OCI-M2 (cell line): ENCODE measurements around the gene TNKS1BP1.
"Not testable (repeated sequence)": the region's sequence is repeated elsewhere in the genome, so short reads cannot be mapped to it uniquely, and the experiment has no call there.

Experiments used
- DNase-seq: peaks from one replicate; lab custom pipeline; 2025; ENCODE audit not compliant: unreplicated experiment; lab: John Stamatoyannopoulos, UW

The TNKS1BP1 gene

DNA sequence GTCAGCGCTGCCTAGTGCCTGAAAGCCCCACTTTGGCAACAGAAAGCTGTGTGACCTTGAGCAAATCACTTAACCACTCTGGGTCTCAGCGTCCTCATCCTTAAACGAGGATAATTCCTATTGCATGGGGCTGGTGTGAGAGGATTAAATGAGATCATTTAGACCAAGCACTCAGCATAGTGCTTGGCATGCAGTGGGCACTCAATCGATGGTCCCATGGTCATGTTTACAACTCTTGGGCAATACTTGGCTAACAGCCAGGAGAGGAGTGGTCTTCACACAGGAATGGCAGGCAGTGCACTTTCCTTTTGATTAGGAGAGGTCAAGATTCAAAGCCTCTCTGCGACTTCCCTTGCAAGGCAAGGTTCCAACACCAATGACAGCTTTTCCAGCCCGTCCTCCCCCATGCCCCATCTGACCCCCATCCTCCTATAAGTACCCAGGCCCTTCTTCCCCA, 14.1 kb downstream of the TNKS1BP1 start:
- no peak for DNase-seq

DNA sequence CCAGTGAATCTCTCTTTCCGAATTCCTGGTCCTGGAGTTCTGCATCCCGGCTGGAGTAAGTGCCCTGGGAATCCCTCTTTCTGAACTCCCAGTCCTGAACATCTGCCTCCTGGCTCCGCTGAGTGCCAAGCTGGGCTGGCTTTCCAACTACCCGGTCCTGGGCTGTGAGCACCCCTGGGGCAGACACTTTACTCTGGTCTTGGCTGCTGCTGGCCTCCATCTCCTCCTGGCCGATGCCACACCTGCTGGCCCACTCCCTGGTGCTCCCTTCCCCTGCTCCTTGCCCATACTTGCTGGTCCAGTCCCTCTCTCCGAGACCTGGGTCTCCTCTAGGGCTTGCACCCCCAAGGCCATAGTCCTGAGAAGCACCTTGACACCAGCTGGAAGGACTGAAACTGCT, 14.7 kb downstream of the TNKS1BP1 start:
- no peak for DNase-seq

DNA sequence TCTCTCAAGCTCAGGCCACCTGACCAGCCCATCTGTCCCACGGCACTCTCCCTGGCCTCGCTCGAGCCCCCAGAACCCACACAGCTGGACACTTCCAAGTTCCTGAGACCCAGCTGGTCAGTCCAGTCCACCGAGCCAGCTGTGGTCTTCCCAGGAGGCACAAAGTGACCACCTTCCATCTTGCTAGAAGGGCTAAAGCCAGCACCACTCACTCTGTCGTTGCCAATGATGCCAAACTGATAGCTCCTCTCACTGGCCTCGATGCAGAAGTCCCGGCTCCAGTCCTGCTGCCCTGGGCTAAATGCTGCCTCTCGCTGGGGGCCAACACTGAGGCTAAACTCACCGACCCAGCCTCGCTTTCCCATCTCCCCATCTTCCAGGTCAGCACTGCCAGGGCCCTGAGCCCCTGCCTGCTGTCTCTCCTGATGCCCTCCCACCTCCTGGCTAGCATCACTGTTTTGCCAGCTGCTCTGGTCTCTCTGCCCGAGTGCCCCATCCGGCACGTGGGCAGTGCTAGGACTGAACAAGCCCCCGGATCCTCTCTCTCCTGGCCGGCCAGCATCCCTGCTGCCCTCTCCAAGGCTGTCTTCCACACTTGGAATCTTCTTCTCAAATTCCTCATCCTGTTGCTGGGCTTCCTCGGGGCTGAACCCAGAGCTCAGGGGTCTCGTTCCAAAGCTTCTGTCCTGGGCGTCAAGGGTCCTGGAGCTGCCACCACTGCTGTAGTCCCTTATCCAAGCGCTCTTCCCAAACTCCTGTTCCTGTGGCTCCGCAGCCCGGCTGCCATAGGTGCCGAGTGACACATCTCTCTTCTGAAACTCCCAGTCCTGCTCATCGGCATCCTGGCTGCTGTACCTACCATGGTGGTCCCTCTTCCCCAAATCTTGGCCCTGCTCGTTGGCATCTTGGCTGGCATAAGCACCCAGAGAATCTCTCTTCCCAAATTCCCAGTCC, 15.4 kb downstream of the TNKS1BP1 start:
- DNase-seq: no peak

DNA sequence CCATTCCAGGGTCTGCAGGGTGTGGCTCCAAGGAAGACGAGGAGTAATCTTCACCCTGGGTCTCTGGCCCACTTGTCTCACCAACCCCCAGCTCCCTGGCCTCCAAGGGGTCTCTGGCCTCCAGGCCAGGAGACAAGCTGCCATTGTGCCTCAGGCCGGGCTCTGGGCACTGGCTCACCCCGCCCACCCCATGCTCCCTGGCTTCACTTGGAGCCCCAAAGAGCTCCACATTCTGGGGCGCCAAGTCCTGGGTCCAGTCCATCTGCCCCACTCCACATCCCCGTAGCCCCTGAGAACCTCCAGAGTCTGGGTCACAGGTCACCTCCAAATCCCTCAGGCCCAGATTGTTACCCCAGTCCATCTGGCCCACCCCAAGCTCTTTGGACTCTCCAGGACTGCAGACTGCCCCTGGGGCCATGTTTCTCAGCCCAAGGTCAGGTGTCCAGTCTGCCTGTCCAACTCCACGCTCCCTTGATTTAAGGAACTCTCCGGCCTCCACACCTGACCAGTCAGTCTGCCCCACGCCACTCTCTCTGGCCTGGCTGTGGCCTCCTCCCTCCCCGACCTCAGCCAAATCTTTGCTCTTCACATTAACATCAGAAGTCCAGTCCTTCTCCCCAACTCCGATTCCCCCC, 16.2 kb downstream of the TNKS1BP1 start:
- no peak for DNase-seq

DNA sequence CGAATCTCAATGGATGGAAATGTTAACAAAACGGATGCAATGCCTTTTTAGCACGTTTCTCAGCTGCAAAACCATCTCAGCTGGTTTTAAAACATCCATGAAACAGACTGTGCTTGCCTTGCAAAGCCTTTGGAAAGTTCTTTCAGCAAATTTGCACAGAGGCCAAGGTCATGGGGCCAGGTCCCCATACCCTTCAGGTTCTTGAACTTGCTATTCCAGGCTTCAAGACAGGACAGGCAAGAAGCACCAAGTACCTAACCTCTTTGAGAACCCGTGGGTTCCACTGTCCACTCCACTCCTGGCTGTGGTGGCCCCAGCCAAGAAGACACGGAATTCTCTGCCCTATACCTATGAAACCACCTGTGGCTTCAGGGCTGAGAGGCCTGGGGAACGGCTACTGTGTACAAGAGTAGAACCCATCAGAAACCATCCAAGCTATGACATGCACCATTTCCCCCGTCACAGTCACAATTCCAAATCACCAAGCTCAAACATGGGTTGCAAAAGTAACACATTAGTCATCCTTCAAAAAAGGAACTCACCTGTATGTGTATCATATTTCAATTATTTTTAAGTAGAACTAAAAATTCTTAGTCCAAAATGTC, 17.0 kb downstream of the TNKS1BP1 start:
- no peak for DNase-seq

DNA sequence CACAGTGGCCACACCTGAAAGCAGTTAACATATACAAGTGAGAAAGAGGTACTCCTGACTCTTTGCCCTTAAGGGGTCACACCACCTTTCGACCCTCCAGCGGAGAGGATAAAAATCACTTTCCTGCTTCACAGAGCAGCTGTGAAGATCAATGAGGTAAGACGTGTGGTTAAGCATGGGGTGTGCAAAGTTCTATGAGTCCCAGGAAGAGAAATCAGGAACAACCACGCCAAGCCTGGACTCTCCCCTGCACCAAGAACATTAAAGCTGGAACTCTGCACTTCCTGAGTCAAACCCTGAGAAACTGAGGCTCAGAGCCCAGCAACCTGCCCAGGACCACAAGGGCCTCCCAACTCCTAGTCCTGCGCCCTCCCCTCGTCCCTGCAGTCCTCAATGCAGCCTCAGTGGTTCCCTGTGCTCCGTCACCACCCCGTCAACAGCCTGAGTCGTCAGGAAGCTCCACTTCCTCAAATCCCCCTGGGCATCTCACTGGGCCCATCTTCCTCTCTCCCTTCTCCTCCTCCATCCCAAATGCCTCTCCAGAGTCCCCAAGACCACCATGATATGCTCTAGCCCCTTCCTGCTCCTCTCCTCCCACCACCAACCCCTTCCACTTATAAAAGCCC, 17.7 kb downstream of the TNKS1BP1 start:
- DNase-seq: no peak

DNA sequence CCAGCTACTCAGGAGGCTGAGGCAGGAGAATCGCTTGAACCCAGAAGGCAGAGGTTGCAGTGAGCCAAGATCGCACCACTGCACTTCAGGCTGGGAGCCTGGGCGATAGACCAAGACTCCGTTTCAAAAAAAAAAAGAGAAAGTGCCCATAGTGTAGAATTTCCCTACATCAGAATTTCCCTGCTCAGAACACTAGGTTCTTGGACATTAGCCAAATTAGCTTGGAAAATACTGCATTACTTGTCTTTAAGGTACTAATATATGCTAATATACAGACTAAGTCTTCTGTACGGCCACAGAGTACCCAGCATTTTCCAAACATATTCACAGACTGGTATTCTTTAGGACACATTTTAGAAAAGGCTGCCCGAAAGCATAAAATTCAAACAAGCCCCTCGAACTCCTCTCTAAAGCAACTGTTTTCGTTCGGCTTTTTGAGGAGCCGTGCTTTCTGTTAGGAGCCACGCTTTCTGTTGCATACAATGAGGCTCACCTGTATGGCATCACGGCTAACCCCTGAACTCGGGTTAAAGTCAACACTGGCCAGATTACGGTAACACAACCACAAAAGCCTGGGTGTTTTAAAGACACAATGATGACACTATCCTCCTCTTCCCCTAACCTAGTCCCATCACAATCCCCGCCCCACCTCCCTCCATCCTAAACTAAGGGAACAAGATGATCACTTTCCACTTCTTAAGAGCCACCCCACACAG, 18.4 kb downstream of the TNKS1BP1 start:
- no peak for DNase-seq

DNA sequence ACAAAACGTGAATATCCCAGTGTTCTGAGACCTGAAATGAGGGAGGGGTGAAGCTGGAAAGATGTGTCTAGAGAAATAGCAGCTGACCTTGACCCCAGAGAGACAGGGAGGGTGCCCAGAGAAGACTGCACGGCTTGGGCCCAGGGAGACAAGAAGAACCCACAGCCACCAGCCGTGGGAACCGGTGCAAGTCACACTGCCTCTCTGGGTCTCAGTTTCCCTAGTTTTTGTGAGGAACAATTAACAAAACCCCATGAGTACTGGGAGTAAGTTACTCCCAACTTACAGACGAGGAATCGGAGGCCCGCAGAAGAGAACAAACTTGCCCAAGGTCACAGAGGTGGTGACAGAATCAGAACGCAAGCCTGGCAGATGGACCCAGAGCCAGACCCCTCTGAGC, 19.2 kb downstream of the TNKS1BP1 start:
- DNase-seq: no peak

DNA sequence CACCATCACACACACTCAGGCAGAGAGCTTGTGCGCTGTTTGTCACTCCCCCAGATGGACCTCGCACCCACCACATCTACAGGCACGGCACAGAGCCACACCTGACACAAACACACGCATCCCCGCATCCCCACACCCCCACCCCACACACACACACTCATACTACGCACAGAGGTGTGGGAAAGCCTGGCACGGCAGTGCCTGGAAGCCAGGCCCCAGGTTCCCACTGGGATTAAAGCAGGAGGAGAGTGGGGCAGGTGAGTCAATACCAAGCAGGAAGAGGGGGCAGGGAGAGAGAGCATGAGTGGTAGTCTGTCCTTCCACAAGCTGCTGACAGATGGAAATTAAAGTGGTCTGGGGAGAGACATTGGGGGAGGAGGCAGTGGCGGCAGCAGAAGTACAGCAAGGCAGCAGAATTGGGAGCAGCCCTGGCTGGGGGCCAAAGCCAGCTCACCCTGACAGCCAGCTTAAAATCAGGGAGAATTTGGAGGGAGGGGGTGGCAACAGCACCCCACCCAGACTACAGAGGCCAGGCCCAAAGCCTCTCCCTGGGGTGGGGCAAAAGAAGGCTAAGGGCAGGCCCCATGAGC, 20.7 kb downstream of the TNKS1BP1 start:
- DNase-seq: no peak

DNA sequence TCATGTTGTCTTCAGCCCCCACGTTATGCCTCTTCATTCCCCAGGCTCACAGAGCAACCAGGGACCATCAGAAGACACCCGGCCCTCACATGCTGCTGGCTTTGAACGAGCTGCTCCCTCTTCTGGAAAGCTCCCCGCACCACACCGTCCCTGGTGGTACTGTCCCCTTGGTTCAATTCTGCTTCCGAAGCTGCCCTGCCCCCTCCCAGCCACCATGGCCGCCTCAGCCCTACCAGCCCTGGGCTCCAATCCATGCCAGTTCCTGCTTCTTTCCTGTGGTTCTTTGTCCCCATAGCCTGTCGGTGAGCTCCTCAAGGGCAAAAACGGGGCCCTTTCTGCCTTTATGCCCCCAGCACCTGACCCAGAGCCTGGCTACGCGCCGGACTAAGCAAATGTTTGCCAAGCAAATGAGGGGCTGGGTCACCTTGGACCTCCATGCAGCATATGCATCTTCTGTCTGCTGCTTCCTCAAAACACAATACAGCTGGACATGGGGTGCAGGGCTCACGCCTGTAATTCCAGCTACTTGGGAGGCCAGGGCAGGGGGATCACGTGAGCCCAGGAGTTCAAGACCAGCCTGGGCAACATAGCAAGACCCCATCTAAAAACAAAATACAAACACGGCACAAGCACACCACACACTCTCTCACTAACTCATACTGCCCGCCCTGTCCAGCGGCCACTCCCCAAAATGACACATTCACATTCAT, 21.3 kb downstream of the TNKS1BP1 start:
- DNase-seq: no peak

DNA sequence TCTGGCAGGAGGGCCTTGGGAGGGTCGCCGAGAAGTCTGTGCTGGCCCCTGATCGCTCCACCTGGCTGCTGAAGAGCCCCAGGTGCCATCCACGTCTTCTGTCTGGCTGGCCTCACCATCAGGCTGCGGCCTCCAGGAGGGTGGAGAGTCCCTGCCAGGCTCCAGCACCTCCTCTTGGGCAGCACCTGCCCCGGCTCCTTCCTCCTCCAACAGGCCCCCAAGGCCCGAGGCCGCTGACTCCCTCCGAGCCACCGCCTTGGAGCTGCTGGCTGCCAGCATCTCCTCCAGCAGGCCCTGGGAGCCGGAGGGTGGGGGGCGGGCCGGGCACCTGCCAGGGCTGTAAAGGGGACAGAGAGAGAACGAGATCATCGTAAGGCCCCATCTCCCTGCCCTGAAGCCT, 22.3 kb downstream of the TNKS1BP1 start:
- no peak for DNase-seq

DNA sequence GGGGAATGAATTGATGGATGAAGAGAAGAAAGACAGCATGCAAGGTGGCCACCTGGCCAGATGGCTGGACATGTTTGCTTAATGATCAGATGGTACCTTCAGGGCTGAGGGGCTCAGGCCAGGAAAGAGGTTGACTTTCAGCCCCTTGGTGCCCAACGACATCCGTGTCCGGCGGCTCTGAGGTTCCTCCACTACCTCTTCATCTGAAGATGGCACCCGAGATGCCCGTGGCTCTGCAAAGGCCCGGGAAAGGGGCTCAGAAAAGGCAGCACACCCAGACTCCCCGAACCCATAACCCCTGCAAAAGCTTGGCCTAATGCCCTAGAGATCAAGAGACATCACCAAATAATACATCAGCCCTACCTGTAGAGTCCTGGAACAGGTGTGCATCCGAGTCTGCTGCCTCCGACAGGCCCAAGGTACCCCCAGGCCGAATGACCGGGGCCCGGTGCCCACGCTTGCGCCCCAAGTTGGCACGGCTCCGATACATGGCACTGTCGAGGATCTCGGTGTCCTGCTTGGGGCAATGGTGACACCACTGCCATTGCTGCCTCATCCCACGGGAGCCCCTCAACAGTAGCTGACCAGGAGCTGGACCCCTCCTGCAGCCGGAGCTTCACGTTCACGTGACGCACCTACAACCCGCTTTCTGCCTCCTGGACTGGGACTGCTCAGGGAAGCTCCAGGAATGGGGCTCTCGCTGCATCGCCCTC, 22.9 kb downstream of the TNKS1BP1 start:
- no peak for DNase-seq

DNA sequence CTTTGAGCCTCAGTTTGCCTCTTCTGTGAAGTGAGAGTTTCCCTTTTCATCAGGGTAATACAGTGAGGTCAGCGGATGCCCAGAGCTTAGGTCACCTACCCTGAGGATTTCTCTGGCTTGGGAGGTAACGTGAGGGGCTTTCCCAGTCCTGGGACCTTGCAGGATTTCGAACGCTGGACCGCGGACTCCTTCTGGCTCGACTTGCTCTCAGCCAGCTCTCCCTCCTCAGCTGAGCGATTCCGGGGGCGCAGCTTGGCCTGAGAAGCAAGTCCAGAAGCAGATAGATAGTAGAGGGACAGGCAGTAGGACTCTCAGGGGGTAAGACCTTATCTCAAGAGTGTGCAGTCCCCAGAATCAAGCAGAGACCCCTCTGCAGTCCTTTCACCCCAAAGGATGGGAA, 24.0 kb downstream of the TNKS1BP1 start:
- DNase-seq: no peak

DNA sequence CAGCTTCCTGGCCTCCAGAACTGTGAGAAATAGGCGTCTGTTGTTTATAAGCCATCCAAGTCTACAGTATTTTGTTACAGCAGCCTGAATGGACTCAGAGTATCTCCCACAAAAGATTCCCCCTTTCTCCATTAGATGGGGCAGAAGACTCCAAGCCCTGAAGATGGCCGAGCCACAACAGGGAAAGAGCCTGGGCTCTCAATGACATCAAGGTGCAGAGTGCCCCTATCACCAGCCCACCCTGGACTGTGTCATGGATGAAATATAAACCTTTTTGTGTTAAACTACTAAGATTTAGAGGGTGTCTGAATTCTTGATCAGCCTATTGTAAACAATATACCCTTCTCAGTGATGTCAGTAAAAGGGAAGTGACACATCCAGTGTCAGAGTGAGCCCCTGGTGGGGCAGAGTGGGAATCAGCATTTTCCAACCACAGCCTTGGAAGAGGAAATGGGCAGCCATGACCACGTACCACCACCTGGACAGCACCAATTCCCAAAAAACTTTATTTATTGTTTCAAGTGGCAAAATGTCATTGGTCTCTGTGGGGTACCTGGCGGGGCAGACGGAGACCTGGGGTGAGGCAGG, 25.5 kb downstream of the TNKS1BP1 start:
- DNase-seq: no peak

DNA sequence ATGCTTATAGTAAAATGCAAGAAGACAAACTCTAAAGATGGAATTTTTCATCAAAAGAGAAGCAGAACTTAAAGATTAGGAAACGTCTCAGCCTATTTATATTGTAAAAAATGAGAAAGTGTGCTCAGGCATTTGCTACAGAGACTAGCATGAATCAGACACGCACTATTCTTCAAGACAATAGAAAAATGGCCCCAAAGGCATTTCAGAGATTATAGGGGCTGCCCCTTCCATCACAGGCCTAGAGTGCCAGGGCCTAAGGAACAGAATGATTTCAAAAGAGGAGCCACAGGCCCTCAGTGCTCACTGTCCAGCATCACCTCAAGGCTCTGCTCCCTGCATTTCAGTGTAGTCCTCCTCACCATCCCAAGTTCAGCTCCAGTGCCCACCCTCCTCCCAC, 27.5 kb downstream of the TNKS1BP1 start:
- DNase-seq: no peak

DNA sequence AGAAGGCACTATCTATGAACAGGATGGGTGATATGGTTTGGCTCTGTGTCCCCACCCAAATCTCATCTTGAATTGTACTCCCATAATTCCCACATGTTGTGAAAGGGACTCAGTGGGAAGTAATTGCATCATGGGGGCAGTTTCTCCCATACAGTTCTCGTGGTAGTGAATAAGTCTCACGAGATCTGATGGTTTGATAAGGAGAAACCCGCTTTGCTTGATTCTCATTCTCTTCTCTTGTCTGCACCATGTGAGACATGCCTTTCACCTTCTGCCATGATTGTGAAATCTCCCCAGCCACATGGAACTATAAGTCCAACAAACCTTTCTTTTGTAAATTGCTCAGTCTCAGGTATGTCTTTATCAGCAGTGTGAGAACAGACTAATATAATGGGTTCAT, 28.5 kb downstream of the TNKS1BP1 start:
- not testable (repeated sequence) for DNase-seq

DNA sequence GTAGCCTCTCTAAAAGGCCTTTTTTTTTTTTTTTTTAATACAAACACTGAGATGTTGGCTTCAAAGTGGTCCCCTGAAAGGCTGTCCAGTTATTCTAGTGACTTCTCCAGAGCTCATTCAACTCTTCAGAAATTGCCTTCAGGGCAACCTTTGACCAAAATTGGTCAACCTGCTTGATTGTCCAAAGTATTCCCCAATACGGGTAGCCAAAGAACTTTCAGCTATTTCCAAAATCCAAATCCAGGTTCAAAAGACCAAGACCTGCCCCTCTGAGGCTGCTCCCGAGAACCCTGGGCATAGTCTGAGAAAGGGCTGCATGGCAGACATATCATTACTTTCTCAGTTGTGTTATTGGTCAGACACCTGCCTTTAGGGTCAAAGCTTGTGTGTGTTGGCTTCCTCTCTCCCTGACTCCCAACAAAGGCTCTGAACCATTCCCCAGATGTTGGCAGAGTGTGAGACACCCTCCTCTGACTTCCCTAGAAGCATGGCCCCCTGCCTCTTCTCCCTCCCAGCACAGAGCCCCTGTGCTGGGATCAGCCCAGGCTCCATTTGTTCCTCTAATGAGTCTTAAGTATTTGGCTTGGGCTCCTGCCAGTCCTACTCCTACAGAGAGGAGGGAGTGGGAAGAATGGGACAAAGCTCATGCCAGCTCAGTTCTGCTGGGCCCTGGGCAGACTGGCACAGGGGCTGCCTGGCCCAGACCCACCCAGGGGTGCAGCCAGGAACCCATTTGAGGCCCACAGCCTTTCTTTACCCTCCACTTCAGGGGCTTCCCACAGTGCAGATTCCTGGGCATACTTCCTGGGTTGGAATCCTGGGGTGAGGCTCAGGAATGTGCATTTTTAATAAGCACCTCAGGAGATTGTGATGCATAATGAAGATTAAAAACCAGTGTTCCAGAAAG, 30.3 kb downstream of the TNKS1BP1 start:
- DNase-seq: no peak

DNA sequence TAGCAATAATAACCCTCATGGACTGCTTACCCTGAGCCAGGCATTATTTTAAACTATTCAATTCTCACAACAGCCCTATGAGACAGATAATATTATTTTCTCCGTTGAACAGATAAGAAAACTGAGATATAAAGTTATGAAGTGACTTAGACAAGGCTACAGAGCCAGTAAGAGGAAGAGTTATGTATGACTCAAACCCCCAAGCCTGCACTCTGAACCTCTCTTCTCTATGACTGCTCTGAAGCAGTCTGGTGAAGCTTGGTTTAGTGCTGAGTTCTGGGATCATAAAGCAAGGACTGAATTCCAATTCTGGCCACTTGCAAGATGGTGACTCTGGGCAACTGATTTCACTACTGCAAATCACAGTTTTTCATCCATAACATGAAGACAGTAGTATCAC, 34.5 kb downstream of the TNKS1BP1 start:
- DNase-seq: no peak
